ENCODE data around the gene CYP2W1. TPM values are rescaled to one million over a fixed set of nuclear protein-coding genes. Genes with fewer than 3 reads are reported as not detected.
A peak's percentile ranks its signal among the peaks of the same experiment; 100 is the strongest.

Gene CYP2W1
- polyA plus RNA-seq, 3 donors from 2014 or later: not detected

- no peak for DNase-seq
- Mint-ChIP-seq H3K4me3 (peak overlapping the region in 1 of 5 donors; percentile 90), H3K27me3 (ENCODE audit: low read depth in 3 of 3) (peaks cover 2 to 6% (median 3%) of the 10 kb centered on the region in 3 donors), H3K27ac (no peak overlapping the region), H3K4me1 (peaks cover 25 to 30% of the 10 kb centered on the region in 2 donors), H3K9me3 (no peaks in the 10 kb centered on the region), H3K36me3 (peaks cover 0 to 5% (median 4%) of the 10 kb centered on the region in 3 donors)
Measured at GRCh38 chr7:976901-977325, 6.1 kb upstream of the CYP2W1 start.

- H3K27ac Mint-ChIP-seq: no peak overlapping the region
- DNase-seq: no peak
- H3K27me3 Mint-ChIP-seq (ENCODE audit: low read depth in 3 of 3): peaks cover 2 to 6% (median 3%) of the 10 kb centered on the region in 3 donors
- H3K9me3 Mint-ChIP-seq: no peaks in the 10 kb centered on the region
- H3K4me3 Mint-ChIP-seq: peak overlapping the region in 1 of 5 donors; percentile 8
- H3K4me1 Mint-ChIP-seq: peaks cover 20 to 26% of the 10 kb centered on the region in 2 donors
- H3K36me3 Mint-ChIP-seq: peaks cover 0 to 3% (median 2%) of the 10 kb centered on the region in 3 donors
Measured at GRCh38 chr7:977326-978048, 5.5 kb upstream of the CYP2W1 start.

- no peaks in the 10 kb centered on the region for H3K36me3 Mint-ChIP-seq
- peaks cover 2 to 6% (median 3%) of the 10 kb centered on the region in 3 donors for H3K27me3 Mint-ChIP-seq (ENCODE audit: low read depth in 3 of 3)
- no peaks in the 10 kb centered on the region for H3K9me3 Mint-ChIP-seq
Measured at GRCh38 chr7:978049-978346, 5.0 kb upstream of the CYP2W1 start.

GRCh38 chr7:978416-979091, 4.4 kb upstream of the CYP2W1 start:
- H3K4me3 Mint-ChIP-seq: no peak overlapping the region
- no peak overlapping the region for H3K27ac Mint-ChIP-seq
- peaks cover 2 to 6% (median 3%) of the 10 kb centered on the region in 3 donors for H3K27me3 Mint-ChIP-seq (ENCODE audit: low read depth in 3 of 3)
- H3K36me3 Mint-ChIP-seq: no peaks in the 10 kb centered on the region
- no peaks in the 10 kb centered on the region for H3K9me3 Mint-ChIP-seq
- DNase-seq: no peak
- peaks cover 10 to 15% of the 10 kb centered on the region in 2 donors for H3K4me1 Mint-ChIP-seq

More at GRCh38 chr7:978049-978346, 5.0 kb upstream of the CYP2W1 start:
- peak overlapping the region in 1 of 5 donors; percentile 8 for H3K4me3 Mint-ChIP-seq
- H3K27ac Mint-ChIP-seq: no peak overlapping the region
- DNase-seq: no peak
- H3K4me1 Mint-ChIP-seq: peaks cover 14 to 21% of the 10 kb centered on the region in 2 donors

GRCh38 chr7:979151-979550, 3.8 kb upstream of the CYP2W1 start:
- Mint-ChIP-seq H3K9me3 (no peaks in the 10 kb centered on the region), H3K4me1 (peaks cover 8 to 13% of the 10 kb centered on the region in 2 donors), H3K27ac (no peak overlapping the region), H3K4me3 (no peak overlapping the region), H3K27me3 (ENCODE audit: low read depth in 3 of 3) (peaks cover 2 to 6% (median 3%) of the 10 kb centered on the region in 3 donors), H3K36me3 (no peaks in the 10 kb centered on the region)
- DNase-seq: no peak

GRCh38 chr7:979886-980571, 3.0 kb upstream of the CYP2W1 start:
- no peaks in the 10 kb centered on the region for H3K27me3 Mint-ChIP-seq (ENCODE audit: low read depth in 3 of 3)
- no peak overlapping the region for H3K27ac Mint-ChIP-seq
- no peaks in the 10 kb centered on the region for H3K36me3 Mint-ChIP-seq
- no peak for DNase-seq
- no peak overlapping the region for H3K4me3 Mint-ChIP-seq
- peaks cover 0 to 5% of the 10 kb centered on the region in 2 donors for H3K4me1 Mint-ChIP-seq
- H3K9me3 Mint-ChIP-seq: no peaks in the 10 kb centered on the region

- DNase-seq: no peak
- H3K4me3 Mint-ChIP-seq: no peak overlapping the region
- no peak overlapping the region for H3K27ac Mint-ChIP-seq
- no peaks in the 10 kb centered on the region for H3K36me3 Mint-ChIP-seq
- no peaks in the 10 kb centered on the region for H3K4me1 Mint-ChIP-seq
- H3K27me3 Mint-ChIP-seq (ENCODE audit: low read depth in 3 of 3): peaks cover 0 to 2% (median 0%) of the 10 kb centered on the region in 3 donors
- no peaks in the 10 kb centered on the region for H3K9me3 Mint-ChIP-seq
Measured at GRCh38 chr7:981793-982510, 1.0 kb upstream of the CYP2W1 start.

- Mint-ChIP-seq H3K4me1 (no peaks in the 10 kb centered on the region), H3K9me3 (no peaks in the 10 kb centered on the region), H3K36me3 (no peaks in the 10 kb centered on the region), H3K4me3 (no peak overlapping the region), H3K27me3 (ENCODE audit: low read depth in 3 of 3) (peaks cover 0 to 2% (median 0%) of the 10 kb centered on the region in 3 donors), H3K27ac (no peak overlapping the region)
- DNase-seq: no peak
Measured at GRCh38 chr7:982511-983003, 424 bp upstream of the CYP2W1 start.

- Mint-ChIP-seq H3K27me3 (ENCODE audit: low read depth in 3 of 3) (peaks cover 0 to 2% (median 0%) of the 10 kb centered on the region in 3 donors), H3K4me3 (no peak overlapping the region), H3K9me3 (no peaks in the 10 kb centered on the region), H3K27ac (no peak overlapping the region), H3K4me1 (no peaks in the 10 kb centered on the region), H3K36me3 (no peaks in the 10 kb centered on the region)
- no peak for DNase-seq
Measured at GRCh38 chr7:983616-984071, 663 bp downstream of the CYP2W1 start.

- Mint-ChIP-seq H3K36me3 (no peaks in the 10 kb centered on the region), H3K27me3 (ENCODE audit: low read depth in 3 of 3) (peaks cover 0 to 2% (median under 1%) of the 10 kb centered on the region in 3 donors), H3K9me3 (no peaks in the 10 kb centered on the region), H3K27ac (no peak overlapping the region), H3K4me1 (no peaks in the 10 kb centered on the region), H3K4me3 (no peak overlapping the region)
- DNase-seq: no peak
Measured at GRCh38 chr7:984361-985126, 1.6 kb downstream of the CYP2W1 start.

- no peak overlapping the region for H3K4me3 Mint-ChIP-seq
- no peak overlapping the region for H3K27ac Mint-ChIP-seq
- peaks cover 2 to 3% (median 2%) of the 10 kb centered on the region in 3 donors for H3K27me3 Mint-ChIP-seq (ENCODE audit: low read depth in 3 of 3)
- H3K36me3 Mint-ChIP-seq: no peaks in the 10 kb centered on the region
- peaks cover 0 to 1% (median 0%) of the 10 kb centered on the region in 6 donors for H3K9me3 Mint-ChIP-seq
- DNase-seq: no peak
- no peaks in the 10 kb centered on the region for H3K4me1 Mint-ChIP-seq
Measured at GRCh38 chr7:985127-985416, 2.1 kb downstream of the CYP2W1 start.

- H3K27ac Mint-ChIP-seq: no peak overlapping the region
- H3K36me3 Mint-ChIP-seq: no peaks in the 10 kb centered on the region
- peaks cover 0 to 1% (median 0%) of the 10 kb centered on the region in 6 donors for H3K9me3 Mint-ChIP-seq
- H3K4me3 Mint-ChIP-seq: no peak overlapping the region
- no peak for DNase-seq
- peaks cover 2 to 6% (median 2%) of the 10 kb centered on the region in 3 donors for H3K27me3 Mint-ChIP-seq (ENCODE audit: low read depth in 3 of 3)
- H3K4me1 Mint-ChIP-seq: no peaks in the 10 kb centered on the region
Measured at GRCh38 chr7:985915-986741, 3.1 kb downstream of the CYP2W1 start.
